ELR (cell line): ENCODE results near the gene MAZ.
"Not testable (repeated sequence)": the region's sequence is repeated elsewhere in the genome, so short reads cannot be mapped to it uniquely, and the experiment has no call there.

Source experiments
- DNase-seq: peaks from one replicate; pipeline ENCODE4 v3.0.0-alpha.2; 2015; ENCODE audit warnings: low read depth

The MAZ gene

GRCh38 chr16:29784901-29785500, 21.3 kb upstream of the MAZ start:
- DNase-seq = peak; percentile 62

GRCh38 chr16:29787155-29787554, 19.2 kb upstream of the MAZ start:
- DNase-seq = not testable (repeated sequence)

GRCh38 chr16:29789775-29790182, 16.6 kb upstream of the MAZ start:
- DNase-seq = no peak

GRCh38 chr16:29790183-29790948, 16.0 kb upstream of the MAZ start, which contains the start of gene KIF22:
Gene KIF22 (plus strand): TSS chr16:29790751. CDS start chr16:29790760, 9 bp downstream.
- peak; percentile 98 for DNase-seq

GRCh38 chr16:29790949-29791844, 15.1 kb upstream of the MAZ start:
- peak; percentile 37 for DNase-seq

- DNase-seq = no peak
Observed at GRCh38 chr16:29791845-29792807, 14.2 kb upstream of the MAZ start.

- not testable (repeated sequence) for DNase-seq
Observed at GRCh38 chr16:29793153-29793552, 13.2 kb upstream of the MAZ start.

GRCh38 chr16:29794231-29794710, 12.1 kb upstream of the MAZ start:
- DNase-seq = no peak

- no peak for DNase-seq
Observed at GRCh38 chr16:29802416-29802935, 3.9 kb upstream of the MAZ start.

GRCh38 chr16:29804020-29804419, 2.3 kb upstream of the MAZ start:
- no peak for DNase-seq

- DNase-seq = peak; percentile 44
Observed at GRCh38 chr16:29804455-29805231, 1.7 kb upstream of the MAZ start.

GRCh38 chr16:29805232-29806098, 864 bp upstream of the MAZ start:
- peak; percentile 98 for DNase-seq

- DNase-seq = peak; percentile 75
Observed at GRCh38 chr16:29806641-29807425, 504 bp downstream of the MAZ start.

GRCh38 chr16:29807426-29808218, 1.3 kb downstream of the MAZ start:
- DNase-seq = peak; percentile 92

- peak; percentile 16 for DNase-seq
Observed at GRCh38 chr16:29808219-29808900, 2.0 kb downstream of the MAZ start.

- DNase-seq = peak; percentile 12
Observed at GRCh38 chr16:29809031-29809747, 2.9 kb downstream of the MAZ start.
